Subcutaneous abdominal adipose tissue (tissue), 5 donors: ENCODE data around the gene PCED1B.
"Not testable (repeated sequence)": the region's sequence is repeated elsewhere in the genome, so short reads cannot be mapped to it uniquely, and the experiment has no call there.

Experiments
- H3K27ac ChIP-seq: one replicate; pipeline ENCODE4 v1.7.0; 2013; ENCODE audit warnings: low read depth, mild to moderate bottlenecking, inconsistent platforms, low read length, moderate library complexity
- H3K27me3 ChIP-seq, 5 donors: one replicate each; pipeline ENCODE4 v1.7.0; 2013; ENCODE audit warnings: low read length in 5 of 5, inconsistent platforms in 1 of 5; ENCODE audit not compliant: control insufficient read depth in 5 of 5, insufficient read depth in 4 of 5
- H3K36me3 ChIP-seq, 5 donors: one replicate each; pipeline ENCODE4 v1.7.0; 2013; ENCODE audit warnings: low read length in 5 of 5; ENCODE audit not compliant: control insufficient read depth in 5 of 5, insufficient read depth in 5 of 5
- H3K4me1 ChIP-seq, 5 donors: one replicate each; pipeline ENCODE4 v1.7.0; 2013; ENCODE audit warnings: low read length in 5 of 5, mild to moderate bottlenecking in 3 of 5, moderate library complexity in 1 of 5; ENCODE audit not compliant: control insufficient read depth in 5 of 5, insufficient read depth in 5 of 5
- H3K4me3 ChIP-seq, 5 donors: one replicate each; pipeline ENCODE4 v1.7.0; 2013; ENCODE audit warnings: low read length in 5 of 5, low read depth in 1 of 5
- H3K9ac ChIP-seq, 5 donors: one replicate each; pipeline ENCODE4 v1.7.0; 2013; ENCODE audit warnings: low read length in 5 of 5, mild to moderate bottlenecking in 4 of 5, moderate library complexity in 3 of 5
- H3K9me3 ChIP-seq, 5 donors: one replicate each; pipeline ENCODE4 v1.7.0; 2013; ENCODE audit warnings: low read length in 5 of 5; ENCODE audit not compliant: control insufficient read depth in 5 of 5
- donor health status: healthy.
- donor health status: healthy.
- donor health status: healthy.
- donor health status: healthy.
- donor health status: healthy.

PCED1B gene

GRCh38 chr12:47210776-47211175 is 131.4 kb downstream of the PCED1B start:
- peaks cover 0 to 2% (median 0%) of the 10 kb centered on the region in 5 donors for H3K36me3 ChIP-seq
- peaks cover 0 to 19% (median 4%) of the 10 kb centered on the region in 5 donors for H3K4me1 ChIP-seq
- H3K27me3 ChIP-seq, result no peaks in the 10 kb centered on the region
- no peak overlapping the region for H3K27ac ChIP-seq
- H3K9me3 ChIP-seq, result no peaks in the 10 kb centered on the region
- no peak overlapping the region for H3K4me3 ChIP-seq
- no peak overlapping the region for H3K9ac ChIP-seq

GRCh38 chr12:47212701-47213039 is 133.2 kb downstream of the PCED1B start:
- Histone ChIP-seq H3K27me3 (no peaks in the 10 kb centered on the region), H3K27ac (no peak overlapping the region), H3K9me3 (no peaks in the 10 kb centered on the region), H3K4me3 (no peak overlapping the region), H3K9ac (no peak overlapping the region), H3K36me3 (peaks cover 0 to 2% (median 0%) of the 10 kb centered on the region in 5 donors), H3K4me1 (peaks cover 0 to 7% (median 4%) of the 10 kb centered on the region in 5 donors)

- no peak overlapping the region for H3K9ac ChIP-seq
- no peak overlapping the region for H3K4me3 ChIP-seq
- H3K36me3 ChIP-seq, result peaks cover 0 to 7% (median 0%) of the 10 kb centered on the region in 5 donors
- H3K9me3 ChIP-seq, result no peaks in the 10 kb centered on the region
- no peaks in the 10 kb centered on the region for H3K27me3 ChIP-seq
- peaks cover 0 to 10% (median 4%) of the 10 kb centered on the region in 5 donors for H3K4me1 ChIP-seq
- no peak overlapping the region for H3K27ac ChIP-seq
Observed at GRCh38 chr12:47213396-47213795, 134.0 kb downstream of the PCED1B start.

DNA sequence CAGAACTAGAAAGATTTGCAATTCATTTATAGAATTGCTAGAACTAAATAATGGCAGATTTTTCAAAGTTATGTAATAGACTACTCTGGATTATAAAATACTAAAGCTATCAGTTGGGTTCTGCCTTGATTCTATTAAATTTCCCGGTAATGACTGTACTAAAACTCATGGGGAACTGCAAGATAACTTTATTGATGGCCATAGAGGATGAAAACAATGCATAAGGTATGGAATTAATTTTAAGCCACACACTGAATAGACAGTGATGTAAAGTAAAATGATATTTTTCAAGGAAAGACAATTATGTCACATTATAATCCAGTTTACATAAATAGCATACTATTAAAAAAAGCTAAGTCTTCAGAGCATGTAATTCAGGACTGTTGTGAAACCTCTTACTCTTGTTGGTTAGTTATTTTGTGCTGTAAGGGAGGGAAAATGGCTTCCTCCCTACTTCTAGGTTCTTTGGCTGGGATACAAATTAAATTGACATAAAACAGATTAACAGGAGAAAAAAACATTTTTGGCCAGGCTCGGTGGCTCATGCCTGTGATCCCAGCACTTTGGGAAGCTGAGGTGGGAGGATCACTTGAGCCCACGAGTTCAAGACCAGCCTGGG is 134.7 kb downstream of the PCED1B start:
- no peak overlapping the region for H3K27ac ChIP-seq
- peaks cover 0 to 7% (median 0%) of the 10 kb centered on the region in 5 donors for H3K36me3 ChIP-seq
- H3K4me3 ChIP-seq, result no peak overlapping the region
- H3K4me1 ChIP-seq, result peaks cover 0 to 10% (median 4%) of the 10 kb centered on the region in 5 donors
- no peak overlapping the region for H3K9ac ChIP-seq
- no peaks in the 10 kb centered on the region for H3K9me3 ChIP-seq
- H3K27me3 ChIP-seq, result no peaks in the 10 kb centered on the region

DNA sequence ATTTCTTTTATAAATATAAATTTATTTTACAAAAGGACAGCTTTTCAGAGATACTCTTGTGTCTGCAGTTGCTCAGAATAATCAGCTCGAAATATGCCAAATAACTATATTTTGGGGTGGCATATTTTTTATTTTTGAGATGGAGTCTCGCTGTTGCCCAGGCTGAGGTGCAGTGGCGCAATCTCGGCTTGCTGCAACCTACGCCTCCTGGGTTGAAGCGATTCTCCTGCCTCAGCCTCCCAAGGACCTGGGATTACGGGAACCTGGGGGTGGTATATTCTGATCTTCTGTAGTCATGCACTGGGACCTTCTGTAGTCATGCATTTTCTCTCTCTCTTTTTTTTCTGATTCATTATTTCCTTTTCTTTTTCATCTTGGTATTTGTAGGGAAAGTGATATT is 135.3 kb downstream of the PCED1B start:
- peaks cover 0 to 7% (median 0%) of the 10 kb centered on the region in 5 donors for H3K36me3 ChIP-seq
- no peaks in the 10 kb centered on the region for H3K27me3 ChIP-seq
- peaks cover 0 to 10% (median 4%) of the 10 kb centered on the region in 5 donors for H3K4me1 ChIP-seq
- no peaks in the 10 kb centered on the region for H3K9me3 ChIP-seq
- peak overlapping the region in 1 of 5 donors; percentile 16 for H3K4me3 ChIP-seq
- H3K9ac ChIP-seq, result no peak overlapping the region
- no peak overlapping the region for H3K27ac ChIP-seq

GRCh38 chr12:47216150-47216677 is 136.8 kb downstream of the PCED1B start:
- H3K4me1 ChIP-seq, result peaks cover 0 to 10% (median 4%) of the 10 kb centered on the region in 5 donors
- H3K36me3 ChIP-seq, result peaks cover 0 to 6% (median 0%) of the 10 kb centered on the region in 5 donors
- no peak overlapping the region for H3K27ac ChIP-seq
- no peak overlapping the region for H3K9ac ChIP-seq
- no peaks in the 10 kb centered on the region for H3K9me3 ChIP-seq
- peak overlapping the region in 2 of 5 donors; percentile 8 to 16 for H3K4me3 ChIP-seq
- H3K27me3 ChIP-seq, result no peaks in the 10 kb centered on the region

- H3K4me3 ChIP-seq, H3K27me3 ChIP-seq, H3K36me3 ChIP-seq, H3K9me3 ChIP-seq, H3K4me1 ChIP-seq, H3K27ac ChIP-seq: not testable (repeated sequence)
- H3K9ac ChIP-seq, result peak overlapping the region in 1 of 5 donors; percentile 11
Observed at GRCh38 chr12:47217595-47217869, 138.1 kb downstream of the PCED1B start.

DNA sequence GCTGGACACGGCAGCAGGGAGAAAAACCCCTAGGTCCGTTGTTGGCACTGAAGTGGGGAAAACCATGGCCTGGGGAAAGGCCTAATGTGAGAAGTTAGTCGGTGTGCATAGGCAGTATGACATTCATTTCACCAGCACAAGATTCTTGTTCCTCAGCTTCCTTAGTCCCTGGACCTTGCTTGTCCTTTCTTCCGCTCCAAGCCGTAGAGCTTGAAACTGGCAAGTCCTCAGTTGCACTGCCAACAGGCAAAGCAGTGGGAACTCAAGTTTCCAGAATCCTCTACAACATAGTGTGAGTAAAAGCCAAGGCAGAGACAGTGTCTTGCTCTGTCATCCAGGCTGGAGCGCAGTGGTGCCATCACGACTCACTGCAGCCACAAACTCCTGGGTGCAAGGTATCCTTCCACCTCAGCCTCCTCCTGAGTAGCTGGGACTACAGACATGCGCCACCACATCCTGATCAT is 138.8 kb downstream of the PCED1B start:
- Histone ChIP-seq H3K4me3 (no peak overlapping the region), H3K27me3 (no peaks in the 10 kb centered on the region), H3K27ac (no peak overlapping the region), H3K9me3 (no peaks in the 10 kb centered on the region), H3K9ac (no peak overlapping the region), H3K36me3 (peaks cover 0 to 6% (median 0%) of the 10 kb centered on the region in 5 donors), H3K4me1 (peaks cover 0 to 10% (median 6%) of the 10 kb centered on the region in 5 donors)

DNA sequence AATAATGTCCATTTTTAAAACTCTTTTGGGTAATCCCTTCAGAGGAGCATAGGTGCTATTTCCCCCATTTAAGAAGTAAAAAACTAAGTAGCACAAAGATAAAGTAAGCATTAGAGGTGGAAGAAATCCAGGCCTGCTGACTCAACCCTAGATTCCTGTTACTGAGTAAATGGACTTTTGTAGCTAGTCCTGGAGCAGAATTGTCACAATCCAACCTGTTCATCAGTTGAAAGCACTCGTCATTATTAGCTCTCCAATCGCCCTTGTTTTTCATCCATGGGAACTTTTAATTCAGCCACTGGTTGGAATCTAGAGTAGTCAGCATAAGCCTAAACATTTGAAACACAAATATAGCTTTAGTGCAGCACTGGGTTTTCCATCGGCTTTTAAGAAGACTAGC is 139.8 kb downstream of the PCED1B start:
- Histone ChIP-seq H3K9me3 (no peaks in the 10 kb centered on the region), H3K4me3 (no peak overlapping the region), H3K36me3 (peaks cover 0 to 6% (median 0%) of the 10 kb centered on the region in 5 donors), H3K9ac (no peak overlapping the region), H3K4me1 (peaks cover 0 to 18% (median 11%) of the 10 kb centered on the region in 5 donors), H3K27ac (no peak overlapping the region), H3K27me3 (no peaks in the 10 kb centered on the region)

DNA sequence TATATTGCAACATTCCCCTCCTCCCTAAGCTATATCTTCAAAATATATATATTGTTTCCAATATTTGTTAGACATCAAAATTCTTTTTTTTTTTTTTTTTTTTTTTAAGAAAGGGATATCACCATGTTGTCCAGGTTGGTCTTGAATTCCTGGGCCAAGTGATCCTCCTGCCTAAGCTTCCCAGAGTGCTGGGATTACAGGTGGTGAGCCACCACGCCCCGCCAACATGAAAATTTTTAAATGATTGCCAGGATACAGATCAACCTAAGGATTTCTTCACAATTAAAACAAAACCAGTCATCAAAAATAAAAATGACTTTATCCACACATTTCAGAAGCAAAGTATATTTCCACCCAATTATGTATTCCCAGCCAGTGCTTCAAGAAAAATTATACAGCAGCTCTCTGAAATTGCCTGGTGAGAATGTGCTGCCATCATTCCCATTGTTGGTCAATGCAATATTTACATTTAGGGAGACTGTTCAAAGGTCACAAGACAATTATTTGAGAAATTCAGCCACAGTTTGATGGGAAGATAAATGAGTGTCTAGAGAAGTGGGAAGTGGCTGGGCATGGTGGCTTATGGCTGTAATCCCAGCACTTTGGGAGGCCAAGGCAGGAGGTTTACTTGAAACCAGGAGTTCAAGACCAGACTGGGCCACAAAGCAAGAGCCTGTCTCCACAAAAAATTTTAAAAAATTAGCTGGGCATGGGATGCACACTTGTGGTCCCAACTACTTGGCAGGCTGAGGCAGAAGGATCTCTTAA is 142.0 kb downstream of the PCED1B start:
- H3K27me3 ChIP-seq, result no peaks in the 10 kb centered on the region
- no peak overlapping the region for H3K4me3 ChIP-seq
- H3K4me1 ChIP-seq, result peaks cover 0 to 18% (median 11%) of the 10 kb centered on the region in 5 donors
- H3K27ac ChIP-seq, result no peak overlapping the region
- peaks cover 0 to 6% (median 0%) of the 10 kb centered on the region in 5 donors for H3K36me3 ChIP-seq
- no peaks in the 10 kb centered on the region for H3K9me3 ChIP-seq
- H3K9ac ChIP-seq, result no peak overlapping the region
